Erythroblast (primary cell): ENCODE data around the gene TMC1.

Experiments
- GATA1 ChIP-seq: IDR thresholded peaks from 2 replicates; pipeline ENCODE4 v1.6.1; 2011; ENCODE audit warnings: low read depth, mild to moderate bottlenecking, control low read depth, low read length, moderate library complexity
- POLR2A ChIP-seq: IDR thresholded peaks from 2 replicates; pipeline ENCODE4 v1.6.1; 2011; ENCODE audit warnings: mild to moderate bottlenecking, low read length

DNA sequence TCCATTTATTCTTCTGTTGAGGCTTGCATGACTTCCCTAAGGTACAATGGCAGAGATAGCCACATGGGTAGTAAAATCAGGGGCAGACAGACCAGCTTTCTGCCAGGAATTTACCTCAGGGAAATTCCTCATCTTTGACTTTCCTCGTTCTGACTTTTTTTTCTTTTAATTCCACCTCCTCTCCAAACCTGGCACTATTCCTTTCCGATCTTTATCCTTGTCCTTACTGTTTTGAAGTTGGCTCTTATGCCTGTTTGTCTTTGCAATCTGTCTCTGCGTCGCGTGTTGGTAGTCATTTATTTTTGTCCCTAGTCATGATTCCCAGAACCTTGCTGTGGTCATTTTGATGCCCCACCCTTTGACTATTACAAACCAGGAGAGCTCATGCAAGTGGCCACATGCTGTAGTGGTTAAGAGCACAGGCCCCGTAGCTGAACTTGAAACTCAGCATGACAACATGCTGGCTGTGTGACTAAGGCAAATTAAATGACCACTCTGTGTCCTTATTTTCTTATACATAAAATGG, 19.0 kb downstream of the TMC1 start:
- no peak for TF ChIP-seq POLR2A
- TF ChIP-seq GATA1: no peak
